Tongue (tissue), 2 donors: Measurements from ENCODE around the gene USP32. TPM values are rescaled to one million over a fixed set of nuclear protein-coding genes. Genes with fewer than 3 reads are reported as not detected.
"Not testable (repeated sequence)": the region's sequence is repeated elsewhere in the genome, so short reads cannot be mapped to it uniquely, and the experiment has no call there.

Experiments used
- DNase-seq: peaks from one replicate; pipeline ENCODE4 v3.0.0-alpha.2; 2015
- total RNA-seq: library from RNA; depleted of rRNA; stranded (reverse); fragments of >200 nt; gene quantifications from one replicate; pipeline ENCODE4 v1.2.3, GENCODE V29; 2014

Gene USP32
- 49.0 TPM for total RNA-seq

GRCh38 chr17:60392042-60392844, at the start of gene USP32:
Gene USP32, minus strand, starts transcription at chr17:60392133. Its CDS starts 194 bp downstream, at chr17:60391939.
- peak; percentile 98 for DNase-seq

- no peak for DNase-seq
These were observed 47.6 kb upstream of the USP32 start for GRCh38 chr17:60439501-60439900.

GRCh38 chr17:60436676-60437075, 44.7 kb upstream of the USP32 start:
- no peak for DNase-seq

GRCh38 chr17:60435244-60436167, 43.6 kb upstream of the USP32 start:
- peak; percentile 94 for DNase-seq

- not testable (repeated sequence) for DNase-seq
These were observed 41.4 kb upstream of the USP32 start for GRCh38 chr17:60433021-60433997.

- DNase-seq, result not testable (repeated sequence)
These were observed 38.6 kb upstream of the USP32 start for GRCh38 chr17:60430561-60430960.

GRCh38 chr17:60428491-60428890, 36.6 kb upstream of the USP32 start:
- not testable (repeated sequence) for DNase-seq

GRCh38 chr17:60426596-60426995, 34.7 kb upstream of the USP32 start:
- no peak for DNase-seq

GRCh38 chr17:60425626-60426025, 33.7 kb upstream of the USP32 start:
- DNase-seq, result no peak

GRCh38 chr17:60423865-60424264, 31.9 kb upstream of the USP32 start:
- no peak for DNase-seq

- DNase-seq, result no peak
These were observed 30.3 kb upstream of the USP32 start, which contains the start of gene CHCT1 for GRCh38 chr17:60422162-60422665. Gene CHCT1, plus strand, starts transcription at chr17:60422489. Its CDS starts 104 bp downstream, at chr17:60422593.

- DNase-seq, result peak; percentile 75
These were observed 29.6 kb upstream of the USP32 start for GRCh38 chr17:60421273-60422161.

GRCh38 chr17:60419875-60420274, 27.9 kb upstream of the USP32 start:
- not testable (repeated sequence) for DNase-seq

- not testable (repeated sequence) for DNase-seq
These were observed 27.1 kb upstream of the USP32 start for GRCh38 chr17:60419003-60419402.

GRCh38 chr17:60416368-60416925, 24.5 kb upstream of the USP32 start:
- DNase-seq, result no peak

GRCh38 chr17:60415146-60415545, 23.2 kb upstream of the USP32 start:
- no peak for DNase-seq

GRCh38 chr17:60412701-60413100, 20.8 kb upstream of the USP32 start:
- DNase-seq, result no peak

GRCh38 chr17:60410001-60410400, 18.1 kb upstream of the USP32 start:
- DNase-seq, result no peak

GRCh38 chr17:60406887-60407286, 15.0 kb upstream of the USP32 start:
- DNase-seq, result no peak

- DNase-seq, result peak; percentile 37
These were observed 12.0 kb upstream of the USP32 start for GRCh38 chr17:60403962-60404361.
